HuH-7 (cell line): Measurements from ENCODE around the gene ASF1A.

Experiments
- DNase-seq: peaks from one replicate; pipeline ENCODE4 v3.0.0; 2011; ENCODE audit warnings: low spot score

ASF1A gene

GRCh38 chr6:118881440-118882313 lies 12.3 kb upstream of the ASF1A start:
- no peak for DNase-seq

DNA sequence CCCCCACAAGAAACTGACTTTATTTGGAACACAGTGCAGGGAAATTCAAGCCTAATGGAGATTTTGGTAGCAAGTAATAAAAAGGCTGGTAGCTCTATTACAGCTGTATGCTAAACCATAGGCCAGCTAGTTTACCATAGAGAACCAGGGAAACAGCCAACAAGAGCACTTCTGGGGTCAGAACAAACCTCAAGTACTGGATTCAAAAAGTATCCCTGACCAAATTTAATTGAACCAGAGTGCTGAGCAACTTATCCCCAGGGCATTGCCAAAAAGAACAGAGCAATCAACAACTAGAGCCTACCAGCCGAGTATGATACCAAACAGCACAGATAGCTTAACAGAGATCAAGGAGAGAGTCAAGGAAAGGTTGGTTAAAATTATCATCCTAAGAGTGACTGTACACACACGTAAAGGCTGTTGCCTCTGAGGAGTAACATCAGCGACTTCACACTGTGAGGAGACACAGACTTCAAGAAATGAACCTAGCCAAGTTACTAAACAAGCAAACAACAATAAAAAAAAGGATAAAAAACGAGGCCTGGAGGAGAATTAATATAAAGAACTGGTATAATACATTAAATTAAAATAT lies 11.5 kb upstream of the ASF1A start:
- no peak for DNase-seq

GRCh38 chr6:118886641-118887040 lies 7.3 kb upstream of the ASF1A start:
- DNase-seq = no peak

GRCh38 chr6:118889163-118889562 lies 4.8 kb upstream of the ASF1A start:
- no peak for DNase-seq

DNA sequence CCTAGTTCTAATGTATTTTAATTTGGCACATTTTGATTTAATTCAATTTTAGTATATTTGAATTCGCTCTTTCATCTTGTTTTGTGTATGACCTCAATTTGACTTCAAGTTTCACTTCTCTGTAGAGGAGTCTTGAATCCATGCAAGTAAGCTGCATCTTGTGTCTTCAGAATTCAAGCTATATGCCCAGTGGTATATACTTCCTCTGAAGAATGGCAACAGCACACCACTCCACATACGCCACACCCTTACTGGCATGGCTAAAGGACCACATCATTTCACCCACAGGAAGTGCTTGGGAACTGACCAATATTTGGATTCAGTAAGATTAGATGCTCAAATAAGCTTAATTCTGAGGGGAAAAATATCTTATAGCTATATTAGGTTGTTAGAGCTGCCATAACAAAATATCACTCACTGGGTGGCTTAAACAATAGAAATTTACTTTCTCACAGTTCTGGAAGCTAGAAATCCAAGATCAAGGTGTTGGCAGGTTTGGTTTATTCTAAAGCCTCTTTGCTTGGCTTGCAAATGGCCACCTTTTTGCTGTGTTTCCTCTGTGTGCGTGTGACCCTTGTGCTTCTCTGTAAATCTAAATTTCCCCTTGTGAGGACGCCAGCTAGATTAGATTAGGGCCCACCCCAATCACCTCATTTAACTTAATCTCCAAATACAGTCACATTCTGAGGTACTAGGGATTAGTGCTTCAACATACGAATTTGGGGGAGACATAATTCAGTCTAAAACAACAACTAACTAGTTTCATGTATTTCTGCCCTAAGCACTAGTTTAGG lies 2.8 kb upstream of the ASF1A start:
- DNase-seq = no peak

DNA sequence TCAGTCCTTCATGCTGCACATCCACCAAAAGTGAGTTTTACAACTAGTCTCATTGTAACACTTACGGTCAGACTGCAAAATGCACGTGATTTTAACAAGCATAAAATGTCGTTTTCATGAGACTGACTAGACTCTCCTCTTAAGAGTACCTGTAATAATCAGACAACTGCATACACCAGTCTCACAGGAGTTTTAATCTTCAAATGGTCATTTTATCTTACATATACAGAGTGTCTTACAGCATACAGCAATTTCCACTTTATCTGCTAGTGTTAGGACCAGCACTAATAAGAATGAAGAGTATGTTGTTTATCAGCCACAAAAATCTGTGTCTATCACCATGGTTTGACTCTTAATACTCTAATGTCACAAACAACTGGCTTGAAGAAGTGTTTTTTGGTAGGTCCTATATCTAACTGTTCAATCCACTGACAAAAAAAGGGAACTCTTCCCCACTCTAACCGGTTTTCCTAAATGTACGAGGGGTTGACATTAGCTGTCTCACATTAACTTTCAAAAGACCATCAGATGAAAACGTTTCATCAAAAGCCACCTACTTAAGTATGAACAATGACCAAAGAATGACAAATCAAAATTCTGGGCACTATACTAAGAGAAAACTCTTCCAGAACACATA lies 1.5 kb upstream of the ASF1A start:
- no peak for DNase-seq

DNA sequence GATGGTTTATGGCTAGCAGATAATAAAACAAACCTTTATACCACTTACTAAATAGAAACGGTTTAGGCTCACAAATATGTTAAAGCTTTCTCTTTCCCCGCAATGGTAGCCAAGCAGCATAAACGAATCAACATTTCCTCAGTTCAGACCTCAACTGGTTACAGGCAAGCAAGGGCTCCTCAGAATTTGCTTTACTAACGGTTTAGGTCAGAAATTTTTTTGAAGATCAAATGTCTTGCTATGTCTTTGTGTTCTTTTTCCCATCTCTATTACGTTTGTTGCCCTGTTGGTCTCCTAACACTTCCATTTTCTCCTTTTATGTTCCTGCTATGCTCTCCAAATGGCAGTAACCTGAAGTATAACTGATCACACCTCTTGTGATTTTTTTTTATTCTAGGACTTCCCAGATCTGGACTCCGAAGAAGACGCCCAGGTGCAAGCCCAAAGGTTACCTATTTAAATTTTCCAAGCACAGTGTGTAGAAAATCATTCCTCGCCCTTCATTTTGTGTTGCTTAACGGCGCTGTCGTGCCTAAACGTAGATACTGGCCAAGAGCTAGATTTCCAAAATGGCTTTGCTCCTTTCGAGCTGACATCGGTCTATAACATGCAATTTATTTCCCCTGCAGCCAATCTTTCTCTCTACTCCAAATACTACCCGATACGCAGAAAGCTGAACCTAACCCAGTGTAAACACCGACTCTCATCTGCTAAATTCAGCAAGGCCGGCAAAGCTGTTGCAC lies 717 bp upstream of the ASF1A start:
- DNase-seq = peak; percentile 20

DNA sequence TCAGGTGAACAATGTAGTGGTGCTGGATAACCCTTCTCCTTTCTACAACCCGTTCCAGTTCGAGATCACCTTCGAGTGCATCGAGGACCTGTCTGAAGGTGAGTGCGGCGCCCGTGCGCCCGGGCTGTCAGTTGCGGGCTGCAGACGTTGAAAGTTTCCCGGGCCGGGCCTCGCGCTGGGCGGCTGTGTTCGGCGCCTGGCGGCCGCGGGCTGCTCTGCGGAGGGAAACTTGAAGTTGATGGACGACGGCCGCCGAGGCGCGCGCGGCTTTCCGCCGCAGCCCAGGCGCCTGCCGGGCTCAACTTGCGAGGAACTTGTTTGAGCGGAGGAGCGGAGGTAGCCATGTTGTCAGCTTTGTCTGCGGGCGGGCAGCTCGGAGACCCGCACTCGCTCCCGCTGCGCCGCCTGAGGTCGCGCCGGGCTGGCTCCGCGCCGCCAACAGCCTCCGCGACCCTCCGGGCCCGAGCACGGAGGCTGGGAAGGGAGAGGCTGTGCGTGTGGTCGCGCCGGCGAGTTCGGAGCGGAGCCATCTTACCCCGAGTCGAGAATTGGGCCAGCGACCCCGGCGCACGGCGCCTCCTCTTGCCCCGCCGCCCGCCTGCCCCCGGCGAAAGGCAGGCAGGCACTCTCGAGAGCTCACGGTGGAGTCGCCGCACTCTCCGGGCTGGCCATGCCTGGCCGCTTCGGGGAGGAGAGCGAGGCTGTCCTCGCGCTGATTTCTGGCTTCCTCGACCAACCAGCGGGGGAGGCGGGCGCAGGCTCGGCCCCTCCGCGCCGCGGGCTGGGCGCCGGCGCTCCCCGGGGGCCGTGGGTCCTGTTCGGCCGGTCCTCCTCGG lies 691 bp downstream of the ASF1A start:
- DNase-seq = peak; percentile 22

- DNase-seq = no peak
Measured at GRCh38 chr6:118895261-118895560, 1.3 kb downstream of the ASF1A start.

GRCh38 chr6:118895859-118896258 lies 1.9 kb downstream of the ASF1A start:
- no peak for DNase-seq

GRCh38 chr6:118896339-118897136 lies 2.6 kb downstream of the ASF1A start:
- peak; percentile 39 for DNase-seq

DNA sequence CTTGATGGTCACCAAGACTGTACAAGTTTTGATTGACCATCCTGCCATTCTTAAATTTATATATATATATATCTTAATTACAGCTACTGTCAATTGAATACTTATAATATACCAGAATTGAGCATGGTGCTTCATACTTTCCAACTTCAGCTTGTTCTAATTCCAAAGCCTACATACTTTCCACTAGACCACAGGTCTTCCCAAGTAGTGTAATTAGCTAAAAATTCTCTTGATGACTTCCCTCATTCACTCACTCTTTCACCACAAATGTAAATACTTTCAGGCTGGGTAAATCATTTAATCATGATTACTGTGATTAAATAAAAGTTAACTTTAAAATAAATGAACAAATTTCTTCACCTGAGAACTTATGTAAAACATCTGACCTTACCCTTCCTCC lies 3.4 kb downstream of the ASF1A start:
- DNase-seq = no peak

- DNase-seq = no peak
Measured at GRCh38 chr6:118899948-118900347, 6.0 kb downstream of the ASF1A start.

DNA sequence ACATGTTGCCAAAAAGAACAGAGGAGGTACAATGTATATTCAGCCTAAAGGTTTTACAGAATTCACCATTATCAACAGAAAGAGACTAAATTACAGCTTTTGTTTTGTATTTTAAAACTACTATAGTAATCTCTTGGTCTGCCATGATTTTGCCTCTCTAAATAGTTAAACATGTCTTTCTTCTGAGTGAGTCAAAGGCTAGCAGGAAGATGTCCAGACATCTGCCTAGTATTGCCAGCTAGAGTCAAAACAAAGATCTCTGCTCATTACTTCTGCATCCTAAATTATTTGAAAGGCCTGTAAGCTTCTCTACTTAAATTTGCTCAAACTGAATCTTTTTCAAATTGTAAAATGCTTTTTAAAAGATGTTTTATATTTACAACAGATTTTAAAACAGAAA lies 8.8 kb downstream of the ASF1A start:
- DNase-seq = no peak

DNA sequence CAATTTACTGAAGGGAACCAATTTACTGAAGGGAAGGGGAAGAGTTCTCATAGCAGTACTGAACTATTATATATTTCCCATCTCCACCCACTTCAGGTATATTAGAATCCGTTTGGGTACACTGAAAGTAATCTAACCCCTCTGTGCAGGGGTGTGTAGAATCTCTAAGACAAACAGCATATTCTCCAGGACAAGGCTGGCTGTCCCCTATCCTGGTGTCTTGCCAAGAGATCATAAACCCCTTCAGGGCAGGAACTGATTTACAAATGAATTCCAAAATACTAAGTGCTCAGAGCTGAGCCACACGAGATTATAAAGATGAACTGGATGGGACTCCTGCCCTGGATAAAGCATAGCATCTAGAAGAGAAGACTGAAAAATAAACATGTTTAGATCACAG lies 9.2 kb downstream of the ASF1A start:
- no peak for DNase-seq

GRCh38 chr6:118903691-118904090 lies 9.7 kb downstream of the ASF1A start:
- no peak for DNase-seq

GRCh38 chr6:118905084-118905483 lies 11.1 kb downstream of the ASF1A start:
- DNase-seq = no peak

- no peak for DNase-seq
Measured at GRCh38 chr6:118905851-118906250, 11.9 kb downstream of the ASF1A start.

DNA sequence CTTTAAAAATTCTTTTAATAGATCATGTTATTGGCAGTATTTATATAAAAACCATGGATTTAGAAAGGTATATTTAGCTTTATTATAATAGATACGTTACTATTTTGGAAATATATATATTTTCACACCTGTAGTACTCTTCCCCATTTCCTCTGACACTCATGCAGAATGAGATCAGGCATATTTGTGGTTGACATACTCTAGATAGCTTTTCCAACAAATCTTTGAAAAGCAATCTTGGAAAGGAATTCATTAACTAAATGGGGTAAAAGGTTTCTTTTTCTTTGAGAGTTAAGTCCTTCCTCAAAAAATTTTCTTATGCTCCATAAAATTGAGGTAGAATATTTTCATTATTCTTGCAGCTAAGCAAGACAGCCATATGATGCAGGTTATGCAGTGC lies 14.5 kb downstream of the ASF1A start:
- DNase-seq = no peak

GRCh38 chr6:118912646-118913045 lies 18.7 kb downstream of the ASF1A start:
- DNase-seq = no peak
